AG04450 (cell line): ENCODE measurements around the gene GNAI1. TPM values are rescaled to one million over a fixed set of nuclear protein-coding genes. Genes with fewer than 3 reads are reported as not detected.

Source experiments
- polyA plus RNA-seq: library from polyadenylated mRNA; depleted of rRNA; stranded (reverse); fragments of >200 nt; gene quantifications from 2 replicates; pipeline ENCODE4 v1.2.3, GENCODE V29; 2011
- small RNA-seq: library from RNA; depleted of rRNA; stranded (forward); fragments of <200 nt; gene quantifications from one replicate; pipeline ENCODE3, GENCODE V24; 2012; ENCODE audit warnings: low read depth; ENCODE audit not compliant: insufficient read length

The GNAI1 gene
- polyA plus RNA-seq, 1 experiment, result 56.2 TPM

Small RNA genes within 50 kb of the gene (small RNA-seq; reads per million reads assigned to genes)
- not detected for gene RN7SL869P
